ENCODE data around the gene ERV3-1. TPM values are rescaled to one million over a fixed set of nuclear protein-coding genes. Genes with fewer than 3 reads are reported as not detected.

ERV3-1 gene
- total RNA-seq, 1 experiment from 2014 or later = 7.2 TPM

- ChIA-PET POLR2A (no interaction called here), RAD21 (ENCODE audit: low non-redundant PET in 1 of 2, low total read pairs in 2 of 2, uncharacterized antibody in 2 of 2, unreplicated experiment in 2 of 2) (no interaction called here), CTCF (no interaction called here)
- no peaks in the 10 kb centered on the region for H3K27me3 ChIP-seq (ENCODE audit: insufficient read depth, low read length)
- H3K36me3 ChIP-seq (ENCODE audit: control insufficient read depth in 1 of 2, insufficient read depth in 2 of 2, low read length in 2 of 2) = peaks cover 0 to 6% of the 10 kb centered on the region in 2 experiments; a peak in 1 of 4 replicates
- no peak overlapping the region for H3K4me3 ChIP-seq (replicated peaks in 1 of 2; ENCODE audit: low read depth in 1 of 2, low read length in 2 of 2)
- intact Hi-C loops (cut with micrococcal nuclease) = no loop called here
- no peak overlapping the region for H3K27ac ChIP-seq (ENCODE audit: low read depth, low read length)
- ATAC-seq = peak; percentile 22; the same call in 1 of the 2 replicates
- 0 out of 2 replicates have a peak overlapping the region, but pooled peaks have one; percentile 9 for H3K4me2 ChIP-seq (ENCODE audit: low read length)
- peaks cover 26% of the 10 kb centered on the region for H3K79me2 ChIP-seq (ENCODE audit: insufficient read depth, low read length)
- peaks cover 4 to 19% of the 10 kb centered on the region in 2 experiments; a peak in 2 of 4 replicates for H3K4me1 ChIP-seq (ENCODE audit: control insufficient read depth in 1 of 2, insufficient read depth in 2 of 2, low read length in 2 of 2)
- peaks cover 15 to 20% of the 10 kb centered on the region in 2 experiments; a peak in 2 of 4 replicates for H3K9me3 ChIP-seq (ENCODE audit: control insufficient read depth in 1 of 2, insufficient read depth in 1 of 2, low read depth in 1 of 2, low read length in 2 of 2)
- no TSS peak for BruUV-seq (replicated peaks)
- no peak overlapping the region for H3K9ac ChIP-seq (ENCODE audit: low read length)
- no peak overlapping the region for H2AFZ ChIP-seq (ENCODE audit: low read depth, low read length, poor library complexity, severe bottlenecking)
- no peak for DNase-seq (ENCODE audit: low read depth, low spot score)
- no peaks in the 10 kb centered on the region for H3K9me2 ChIP-seq (ENCODE audit: insufficient read depth)
- no peaks in the 10 kb centered on the region for H4K20me1 ChIP-seq (ENCODE audit: insufficient read depth)
- TF ChIP-seq EZH2 (IDR thresholded peaks at IDR 0.05) (no peak), ELF1 (IDR thresholded peaks at IDR 0.05; ENCODE audit: borderline replicate concordance, low read depth) (no peak), CBX3 (IDR thresholded peaks at IDR 0.05; ENCODE audit: low read depth) (peak; percentile 50; the same call in 1 of the 2 replicates), ZNF274 (IDR thresholded peaks at IDR 0.05; ENCODE audit: low read depth, low read length) (no peak), CTCF (IDR thresholded peaks at IDR 0.05 in 2 of 3, conservative IDR thresholded peaks at IDR 0.05 in 1 of 3; ENCODE audit: borderline replicate concordance in 1 of 3, insufficient read depth in 1 of 3, low read depth in 2 of 3, low read length in 2 of 3) (no peak), RAD21 (IDR thresholded peaks at IDR 0.05; ENCODE audit: low read depth) (no peak; the same call in 1 of the 2 replicates), JUND (IDR thresholded peaks at IDR 0.05) (no peak), CEBPB (IDR thresholded peaks at IDR 0.05; ENCODE audit: low read depth) (peak; percentile 85), ZBTB33 (IDR thresholded peaks at IDR 0.05; ENCODE audit: extremely low read depth, insufficient replicate concordance, low read length) (no peak), REST (IDR thresholded peaks at IDR 0.05; ENCODE audit: low read depth) (no peak), ATF3 (IDR thresholded peaks at IDR 0.05) (no peak), SIN3A (IDR thresholded peaks at IDR 0.05; ENCODE audit: low read depth) (no peak), EGR1 (IDR thresholded peaks at IDR 0.05; ENCODE audit: low read depth) (no peak), ZFX (IDR thresholded peaks at IDR 0.05) (no peak), EZH2phosphoT487 (IDR thresholded peaks at IDR 0.05; ENCODE audit: borderline replicate concordance) (no peak), MAX (IDR thresholded peaks at IDR 0.05) (no peak), FOSL1 (IDR thresholded peaks at IDR 0.05; ENCODE audit: low read depth) (no peak), YY1 (IDR thresholded peaks at IDR 0.05; ENCODE audit: extremely low read depth, insufficient replicate concordance, low read depth, low read length) (no peak), TCF7L2 (IDR thresholded peaks at IDR 0.05; ENCODE audit: borderline replicate concordance, extremely low read depth, insufficient read depth, insufficient read length) (no peak), SRF (IDR thresholded peaks at IDR 0.05; ENCODE audit: low read depth) (no peak), POLR2A (IDR thresholded peaks at IDR 0.05; ENCODE audit: borderline replicate concordance, extremely low read depth, insufficient read depth, insufficient read length) (no peak), SP1 (IDR thresholded peaks at IDR 0.05; ENCODE audit: low read depth) (peak; percentile 57; the same call in 1 of the 2 replicates)
These were observed 8.5 kb downstream of the ERV3-1 start for GRCh38 chr7:64997927-64998391.

All from HCT116 (cell line).